Type B pancreatic cell (in vitro differentiated cells): ENCODE data around the gene MTA1. TPM values are rescaled to one million over a fixed set of nuclear protein-coding genes. Genes with fewer than 3 reads are reported as not detected.

Experiments used
- DNase-seq: peaks from one replicate; pipeline ENCODE4 v3.0.0; 2021; ENCODE audit warnings: mixed read lengths; ENCODE audit not compliant: unreplicated experiment; ENCODE audit errors: extremely low spot score
- H3K27ac Mint-ChIP-seq: 2 replicates; pipeline ENCODE4 v1.8.0; 2021; ENCODE audit warnings: mild to moderate bottlenecking, mixed read lengths
- H3K27me3 Mint-ChIP-seq: 2 replicates; pipeline ENCODE4 v1.8.0; 2021; ENCODE audit warnings: mixed read lengths
- H3K36me3 Mint-ChIP-seq: 2 replicates; pipeline ENCODE4 v1.8.0; 2021; ENCODE audit warnings: mixed read lengths
- H3K4me1 Mint-ChIP-seq: one replicate; pipeline ENCODE4 v1.8.0; 2021; ENCODE audit warnings: mixed read lengths; ENCODE audit not compliant: unreplicated experiment
- H3K4me3 Mint-ChIP-seq: 2 replicates; pipeline ENCODE4 v1.8.0; 2021; ENCODE audit warnings: mild to moderate bottlenecking, mixed read lengths
- H3K9me3 Mint-ChIP-seq: 2 replicates; pipeline ENCODE4 v1.8.0; 2021; ENCODE audit warnings: mixed read lengths
- CTCF ChIP-seq: fragments of 200-600 bp; sonication (generic); conservative IDR thresholded peaks from 2 replicates; pipeline ENCODE4 v1.5.0; 2021; ENCODE audit warnings: antibody characterized with exemption, mild to moderate bottlenecking
- total RNA-seq: library from RNA; stranded (reverse); gene quantifications from 2 replicates; pipeline ENCODE4 v1.2.1, GENCODE V29; 2021; ENCODE audit warnings: low replicate concordance

The MTA1 gene
- total RNA-seq, 1 donor from 2014 or later, result 194 TPM

GRCh38 chr14:105414456-105415371, 4.9 kb upstream of the MTA1 start:
- H3K36me3 Mint-ChIP-seq, result no peaks in the 10 kb centered on the region
- peaks cover 11% of the 10 kb centered on the region for H3K4me1 Mint-ChIP-seq
- peak; percentile 82 for TF ChIP-seq CTCF
- H3K27ac Mint-ChIP-seq, result peak overlapping the region; percentile 70
- DNase-seq, result peak; percentile 85
- peak overlapping the region; percentile 84 for H3K4me3 Mint-ChIP-seq
- H3K9me3 Mint-ChIP-seq, result no peaks in the 10 kb centered on the region
- H3K27me3 Mint-ChIP-seq, result peaks cover 26% of the 10 kb centered on the region

GRCh38 chr14:105415481-105416428, 3.9 kb upstream of the MTA1 start:
- Mint-ChIP-seq H3K9me3 (no peaks in the 10 kb centered on the region), H3K4me3 (peak overlapping the region; percentile 84), H3K4me1 (peaks cover 11% of the 10 kb centered on the region), H3K27me3 (peaks cover 16% of the 10 kb centered on the region), H3K36me3 (no peaks in the 10 kb centered on the region), H3K27ac (peak overlapping the region; percentile 70)
- no peak for TF ChIP-seq CTCF
- no peak for DNase-seq

GRCh38 chr14:105416671-105417070, 3.0 kb upstream of the MTA1 start:
- H3K27me3 Mint-ChIP-seq, result peaks cover 10% of the 10 kb centered on the region

GRCh38 chr14:105417690-105418121, 1.9 kb upstream of the MTA1 start:
- no peak for DNase-seq
- Mint-ChIP-seq H3K27me3 (peaks cover 7% of the 10 kb centered on the region), H3K4me3 (peak overlapping the region; percentile 80), H3K36me3 (no peaks in the 10 kb centered on the region), H3K27ac (peak overlapping the region; percentile 26), H3K9me3 (no peaks in the 10 kb centered on the region), H3K4me1 (peaks cover 15% of the 10 kb centered on the region)
- no peak for TF ChIP-seq CTCF

More at GRCh38 chr14:105416671-105417070, 3.0 kb upstream of the MTA1 start:
- Mint-ChIP-seq H3K36me3 (no peaks in the 10 kb centered on the region), H3K4me1 (peaks cover 11% of the 10 kb centered on the region), H3K27ac (no peak overlapping the region), H3K9me3 (no peaks in the 10 kb centered on the region), H3K4me3 (peak overlapping the region; percentile 84)
- TF ChIP-seq CTCF, result no peak
- no peak for DNase-seq
